Keratinocyte (primary cell): Measurements from ENCODE around the gene CACNB2.

Experiments
- CTCF ChIP-seq, 3 experiments: IDR thresholded peaks in 1 of 3; conservative IDR thresholded peaks in 1 of 3; optimal IDR thresholded peaks in 1 of 3; 2 replicates in 2 of 3; 3 replicates in 1 of 3; pipeline versions ENCODE3 to v1.5.1; 2011; ENCODE audit warnings: low read length in 3 of 3, mild to moderate bottlenecking in 3 of 3, moderate library complexity in 2 of 3, control low read depth in 1 of 3, inconsistent platforms in 1 of 3; ENCODE audit not compliant: insufficient read depth in 2 of 3; ENCODE audit errors: extremely low read depth in 1 of 3
- EZH2 ChIP-seq: IDR thresholded peaks from one replicate; pipeline ENCODE4 v1.6.1; 2012; ENCODE audit warnings: inconsistent platforms, mild to moderate bottlenecking, low read length, moderate library complexity

DNA sequence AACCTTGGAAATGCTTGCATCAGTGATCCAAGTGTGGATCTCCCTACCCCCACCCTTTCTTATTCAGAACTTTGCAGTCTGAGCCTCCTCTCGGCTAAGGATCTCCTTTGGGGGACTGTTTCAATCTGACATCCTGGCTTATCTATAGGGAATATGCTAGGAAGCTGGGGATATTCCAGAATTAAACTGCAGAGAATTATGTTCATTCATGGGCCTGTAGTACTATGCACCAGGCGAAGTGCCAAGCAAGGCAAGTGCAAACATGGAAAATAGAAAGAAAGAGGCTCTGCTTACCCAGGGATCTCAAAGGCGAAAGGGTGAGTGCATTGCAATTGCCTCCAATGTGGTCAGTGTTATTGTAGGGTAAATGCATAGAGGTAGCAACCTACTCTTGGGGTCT is 96.5 kb downstream of the CACNB2 start:
- TF ChIP-seq CTCF (optimal IDR thresholded peaks at IDR 0.05 in 1 of 3, IDR thresholded peaks at IDR 0.05 in 1 of 3, conservative IDR thresholded peaks at IDR 0.05 in 1 of 3; ENCODE audit: extremely low read depth in 1 of 3, insufficient read depth in 2 of 3, low read length in 3 of 3) = no peak
- TF ChIP-seq EZH2 = no peak
